RWPE2 (cell line): ENCODE results near the gene TAPBPL.

ENCODE experiments used
- ATAC-seq: fragments of 200-7000 bp; cut with Tn5 transposase; 3 replicates; pipeline ENCODE4 v1.9.1; 2021; ENCODE audit warnings: low read depth
- DNase-seq: peaks from one replicate; pipeline ENCODE4 v3.0.0-alpha.2; 2020; ENCODE audit warnings: low spot score
- H3K27ac ChIP-seq: fragments of 450-650 bp; 2 replicates; pipeline ENCODE4 v1.5.1; 2017; ENCODE audit warnings: mild to moderate bottlenecking; ENCODE audit not compliant: poor library complexity, severe bottlenecking
- H3K27me3 ChIP-seq: fragments of 250-450 bp; sonication (Bioruptor Pico); 2 replicates; pipeline ENCODE4 v1.5.1; 2021; ENCODE audit warnings: mild to moderate bottlenecking, moderate library complexity; ENCODE audit not compliant: insufficient read depth, poor library complexity, severe bottlenecking
- H3K36me3 ChIP-seq: fragments of 250-450 bp; sonication (Bioruptor Pico); 2 replicates; pipeline ENCODE4 v1.5.1; 2020; ENCODE audit warnings: low read depth, mild to moderate bottlenecking, moderate library complexity
- H3K4me1 ChIP-seq: fragments of 250-450 bp; sonication (Bioruptor Pico); 2 replicates; pipeline ENCODE4 v1.5.1; 2021; ENCODE audit warnings: mild to moderate bottlenecking, moderate library complexity; ENCODE audit not compliant: insufficient read depth, poor library complexity, severe bottlenecking
- H3K4me3 ChIP-seq: fragments of 250-450 bp; sonication (Bioruptor Pico); 2 replicates; pipeline ENCODE4 v1.5.1; 2021; ENCODE audit warnings: mild to moderate bottlenecking, moderate library complexity; ENCODE audit not compliant: severe bottlenecking
- H3K9me3 ChIP-seq: fragments of 250-450 bp; sonication (Bioruptor Pico); 2 replicates; pipeline ENCODE4 v1.5.1; 2021; ENCODE audit warnings: mild to moderate bottlenecking, moderate library complexity; ENCODE audit not compliant: severe bottlenecking
- TF ChIP-seq, protein P1 (sequence below): fragments of 450-650 bp; IDR thresholded peaks from one replicate; pipeline ENCODE4 v1.5.1; 2017; ENCODE audit warnings: mild to moderate bottlenecking, moderate library complexity; ENCODE audit not compliant: poor library complexity, severe bottlenecking

The TAPBPL gene

DNA sequence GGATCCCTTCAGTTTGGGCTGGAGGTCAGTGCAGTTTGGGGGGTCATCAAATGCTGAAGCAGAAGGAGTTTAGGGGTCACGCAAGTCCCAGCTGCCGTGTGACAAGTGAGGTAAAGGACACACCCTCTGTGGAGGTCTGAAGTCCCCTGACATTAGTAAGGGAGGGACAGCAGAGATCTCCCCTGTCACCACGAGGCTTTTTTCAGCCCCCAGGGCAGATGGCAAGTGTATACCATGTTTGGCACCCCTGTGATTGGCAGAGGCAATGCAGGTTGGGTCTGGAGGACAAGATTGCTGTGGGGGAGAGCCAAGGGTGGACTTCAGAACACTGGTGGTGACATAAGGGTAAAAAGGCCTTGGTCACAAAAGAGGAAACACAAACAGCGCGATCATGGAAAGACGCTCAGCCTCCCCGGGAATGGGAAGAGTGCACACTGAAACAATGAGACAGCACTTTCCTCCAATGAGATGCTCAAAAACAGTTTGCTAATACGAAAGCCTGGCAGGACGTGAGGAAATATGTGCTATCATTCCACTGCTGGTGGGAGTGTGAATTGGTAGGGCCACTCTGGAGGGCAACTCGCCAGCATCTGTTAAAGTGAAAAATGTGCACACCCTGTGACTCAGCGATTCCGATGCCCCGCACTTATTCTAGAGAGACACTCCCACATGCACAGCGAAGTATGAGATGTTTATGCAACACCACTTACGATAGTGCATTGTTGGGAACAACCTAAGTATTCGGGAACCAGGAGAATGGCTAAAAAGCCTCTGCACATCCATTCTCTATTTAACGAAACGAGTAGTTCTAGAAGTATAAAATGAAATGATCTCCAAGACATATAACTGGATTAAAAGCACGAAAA, 21.5 kb upstream of the TAPBPL start:
- peak; percentile 92 for DNase-seq
- Histone ChIP-seq H3K4me1 (peaks cover 13% of the 10 kb centered on the region), H3K27me3 (no peaks in the 10 kb centered on the region), H3K27ac (peak overlapping the region; percentile 48), H3K9me3 (no peaks in the 10 kb centered on the region), H3K36me3 (no peaks in the 10 kb centered on the region), H3K4me3 (no peak overlapping the region)
- TF ChIP-seq, protein P1, sequence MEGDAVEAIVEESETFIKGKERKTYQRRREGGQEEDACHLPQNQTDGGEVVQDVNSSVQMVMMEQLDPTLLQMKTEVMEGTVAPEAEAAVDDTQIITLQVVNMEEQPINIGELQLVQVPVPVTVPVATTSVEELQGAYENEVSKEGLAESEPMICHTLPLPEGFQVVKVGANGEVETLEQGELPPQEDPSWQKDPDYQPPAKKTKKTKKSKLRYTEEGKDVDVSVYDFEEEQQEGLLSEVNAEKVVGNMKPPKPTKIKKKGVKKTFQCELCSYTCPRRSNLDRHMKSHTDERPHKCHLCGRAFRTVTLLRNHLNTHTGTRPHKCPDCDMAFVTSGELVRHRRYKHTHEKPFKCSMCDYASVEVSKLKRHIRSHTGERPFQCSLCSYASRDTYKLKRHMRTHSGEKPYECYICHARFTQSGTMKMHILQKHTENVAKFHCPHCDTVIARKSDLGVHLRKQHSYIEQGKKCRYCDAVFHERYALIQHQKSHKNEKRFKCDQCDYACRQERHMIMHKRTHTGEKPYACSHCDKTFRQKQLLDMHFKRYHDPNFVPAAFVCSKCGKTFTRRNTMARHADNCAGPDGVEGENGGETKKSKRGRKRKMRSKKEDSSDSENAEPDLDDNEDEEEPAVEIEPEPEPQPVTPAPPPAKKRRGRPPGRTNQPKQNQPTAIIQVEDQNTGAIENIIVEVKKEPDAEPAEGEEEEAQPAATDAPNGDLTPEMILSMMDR = no peak
- ATAC-seq = peak; percentile 92

DNA sequence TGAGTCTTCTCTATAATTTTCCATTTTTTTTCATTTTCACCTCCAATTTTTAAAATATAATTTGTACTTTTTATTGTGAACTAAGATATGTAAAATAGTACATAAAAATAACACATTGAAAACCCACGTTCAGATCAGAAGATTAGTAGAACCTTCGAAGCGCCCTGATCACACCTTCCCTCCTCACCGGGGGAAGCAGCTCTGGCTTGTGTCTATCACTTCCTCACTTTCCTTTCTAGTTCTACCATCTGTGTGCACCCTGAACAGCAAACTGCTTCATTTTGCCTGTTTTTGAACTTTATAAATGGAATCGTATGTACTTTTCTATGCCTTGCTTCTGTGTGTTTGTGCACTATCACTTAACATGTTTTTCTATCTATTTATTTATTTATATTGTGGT, 18.9 kb upstream of the TAPBPL start:
- H3K36me3 ChIP-seq = no peaks in the 10 kb centered on the region

DNA sequence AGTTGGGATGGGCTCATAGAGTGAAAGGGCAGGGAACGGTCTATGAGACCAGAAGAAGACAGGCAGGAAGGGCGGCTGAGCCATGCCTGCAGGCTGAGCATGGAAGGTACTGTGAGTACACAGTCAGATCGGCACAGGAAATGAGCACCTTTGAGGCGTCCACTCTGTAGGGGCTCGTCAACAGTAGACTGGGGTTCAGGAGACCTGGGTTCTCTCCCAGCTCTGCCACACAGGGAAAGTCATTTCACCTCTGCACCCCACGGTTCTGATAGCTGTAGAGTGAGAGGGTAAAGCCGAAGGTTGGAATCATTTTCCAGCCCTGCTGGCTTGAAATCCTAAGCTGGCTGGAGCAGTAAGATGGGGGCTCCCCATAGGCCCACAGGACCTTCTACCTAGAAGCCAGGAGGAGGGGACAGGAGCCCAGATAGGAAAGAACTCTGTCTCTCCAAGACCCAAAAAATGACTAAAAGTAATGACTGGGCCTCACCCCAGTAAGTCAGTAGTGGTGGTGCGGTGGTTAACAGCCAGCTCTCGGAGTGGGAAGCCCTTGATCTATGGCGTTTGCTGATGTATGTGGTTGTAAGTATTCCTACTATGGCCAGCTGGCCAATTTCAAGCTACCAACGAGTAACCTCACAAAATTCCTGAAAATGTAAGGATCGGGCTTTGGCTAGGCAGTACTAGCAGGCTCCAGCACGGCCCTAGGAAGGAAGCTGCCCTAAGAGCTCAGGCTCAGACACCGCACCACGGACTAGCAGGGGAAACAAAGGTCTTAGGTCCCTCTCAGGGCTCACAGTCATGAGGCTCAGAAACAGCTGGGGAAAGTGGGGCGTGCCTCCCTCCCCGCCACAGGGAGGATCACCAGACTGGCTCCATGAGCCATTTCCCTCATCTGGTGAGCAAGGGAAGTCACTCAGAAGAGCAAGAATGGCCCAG, 17.4 kb upstream of the TAPBPL start:
- no peak for ATAC-seq
- H3K36me3 ChIP-seq = no peaks in the 10 kb centered on the region
- no peaks in the 10 kb centered on the region for H3K9me3 ChIP-seq
- H3K4me1 ChIP-seq = peaks cover 13% of the 10 kb centered on the region
- no peak overlapping the region for H3K27ac ChIP-seq
- TF ChIP-seq, protein P1 = no peak
- peak; percentile 36 for DNase-seq
- no peaks in the 10 kb centered on the region for H3K27me3 ChIP-seq
- no peak overlapping the region for H3K4me3 ChIP-seq

More for the DNA sequence above, 18.9 kb upstream of the TAPBPL start:
- no peaks in the 10 kb centered on the region for H3K9me3 ChIP-seq
- DNase-seq (no peak), ATAC-seq (no peak)
- H3K4me1 ChIP-seq = peaks cover 13% of the 10 kb centered on the region
- H3K27ac ChIP-seq = no peak overlapping the region
- TF ChIP-seq, protein P1 = no peak
- H3K27me3 ChIP-seq = no peaks in the 10 kb centered on the region
- no peak overlapping the region for H3K4me3 ChIP-seq

DNA sequence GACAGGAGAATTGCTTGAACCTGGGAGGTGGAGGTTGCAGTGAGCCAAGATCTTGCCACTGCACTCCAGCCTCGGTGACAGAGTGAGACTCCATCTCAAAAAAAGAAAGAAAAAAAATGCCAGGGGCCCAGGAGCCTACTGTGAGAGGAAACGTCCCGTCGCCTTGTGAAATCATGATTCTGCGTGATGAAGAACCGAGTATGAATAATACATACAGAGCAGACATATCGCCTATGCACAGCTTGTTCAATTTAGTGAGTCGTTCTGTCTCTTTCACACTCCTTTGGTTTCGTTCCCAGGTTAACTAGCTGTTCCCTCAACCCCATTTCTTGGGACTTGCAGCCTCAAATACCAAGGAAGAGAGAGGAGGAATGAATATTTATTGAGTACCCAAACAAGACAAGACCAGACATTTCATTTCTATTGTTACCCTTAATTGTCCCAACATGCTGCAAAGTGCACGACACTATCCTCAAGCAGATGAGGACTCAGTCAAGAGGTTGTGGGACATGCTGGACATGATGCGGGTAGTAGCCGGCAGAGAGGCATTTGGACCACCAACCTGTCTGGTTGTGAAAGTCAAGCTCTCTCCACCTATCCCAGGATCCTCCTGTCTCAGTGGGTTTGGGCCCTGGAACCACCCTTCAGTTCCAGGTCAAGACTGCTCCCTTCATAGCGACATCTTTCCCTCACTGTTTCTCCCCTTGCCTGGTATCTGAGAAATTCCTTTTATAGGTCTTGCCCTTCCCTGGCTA, 15.7 kb upstream of the TAPBPL start:
- ATAC-seq = no peak
- peak; percentile 26 for DNase-seq
- peaks cover 2% of the 10 kb centered on the region for H3K4me1 ChIP-seq
- H3K4me3 ChIP-seq = no peak overlapping the region
- no peaks in the 10 kb centered on the region for H3K9me3 ChIP-seq
- TF ChIP-seq, protein P1 = no peak
- H3K27ac ChIP-seq = no peak overlapping the region
- no peaks in the 10 kb centered on the region for H3K27me3 ChIP-seq
- no peaks in the 10 kb centered on the region for H3K36me3 ChIP-seq
